PC-3 (cell line): ENCODE results near the gene AFG3L2. TPM values are rescaled to one million over a fixed set of nuclear protein-coding genes. Genes with fewer than 3 reads are reported as not detected.

Experiments used
- ATAC-seq: fragments of 200-7000 bp; cut with Tn5 transposase; 2 replicates; pipeline ENCODE4 v1.9.1; 2020; ENCODE audit warnings: mild to moderate bottlenecking, moderate library complexity
- BruUV-seq: library from RNA; stranded (reverse); fragments of 400-500 nt; replicated peaks from 2 replicates; lab custom pipeline; 2021; lab: Mats Ljungman, UMichigan
- CTCF ChIA-PET: fragments of 300-600 bp; sonication (Branson Sonifier 250); formaldehyde crosslinking; loops from one replicate; lab custom pipeline; 2022; ENCODE audit warnings: antibody characterized with exemption; lab: Charles Lee
- POLR2A ChIA-PET: fragments of 300-600 bp; sonication (Branson Sonifier 250); formaldehyde crosslinking; loops from one replicate; lab custom pipeline; 2022; ENCODE audit warnings: antibody characterized with exemption; ENCODE audit not compliant: unreplicated experiment; lab: Charles Lee
- DNase-seq: peaks from one replicate; pipeline ENCODE4 v3.0.0-alpha.2; 2015
- H2AFZ ChIP-seq: fragments of 300-600 bp; sonication (generic); 2 replicates; pipeline ENCODE4 v1.6.0; 2016; ENCODE audit warnings: antibody characterized with exemption, low read length
- H3F3A ChIP-seq: fragments of 300-600 bp; sonication (generic); one replicate; pipeline ENCODE4 v1.6.0; 2017; ENCODE audit warnings: antibody characterized with exemption, low read length, control low read depth, mild to moderate bottlenecking; ENCODE audit not compliant: unreplicated experiment
- H3K27ac ChIP-seq: fragments of 300-600 bp; sonication (generic); 2 replicates; pipeline ENCODE4 v1.5.1; 2016; ENCODE audit warnings: mild to moderate bottlenecking, low read length
- H3K27me3 ChIP-seq: fragments of 300-600 bp; sonication (generic); 2 replicates; pipeline ENCODE4 v1.6.1; 2016; ENCODE audit warnings: low read length, mixed read lengths
- H3K36me3 ChIP-seq: fragments of 300-600 bp; sonication (generic); 2 replicates; pipeline ENCODE4 v1.6.1; 2016; ENCODE audit warnings: low read depth, mixed run types, low read length, mixed read lengths
- H3K4me1 ChIP-seq: fragments of 300-600 bp; sonication (generic); 2 replicates; pipeline ENCODE4 v1.5.1; 2016; ENCODE audit warnings: low read length; ENCODE audit not compliant: insufficient read depth
- H3K4me2 ChIP-seq: fragments of 300-600 bp; sonication (generic); 2 replicates; pipeline ENCODE4 v1.6.0; 2016; ENCODE audit warnings: low read length
- H3K4me3 ChIP-seq: fragments of 300-600 bp; sonication (generic); 2 replicates; pipeline ENCODE4 v1.5.1; 2016; ENCODE audit warnings: mild to moderate bottlenecking, low read length, mixed read lengths
- H3K79me2 ChIP-seq: fragments of 300-600 bp; sonication (generic); 2 replicates; pipeline ENCODE4 v1.6.1; 2017; ENCODE audit warnings: low read length, mixed read lengths
- H3K9ac ChIP-seq: fragments of 300-600 bp; sonication (generic); 2 replicates; pipeline ENCODE4 v1.6.0; 2016; ENCODE audit warnings: mild to moderate bottlenecking, low read length
- H3K9me2 ChIP-seq: fragments of 300-600 bp; sonication (generic); replicated peaks from 2 replicates; pipeline ENCODE4 v1.6.1; 2016; ENCODE audit warnings: mixed run types, low read length, mixed read lengths
- H3K9me3 ChIP-seq: fragments of 300-600 bp; sonication (generic); 2 replicates; pipeline ENCODE4 v1.6.1; 2016; ENCODE audit warnings: low read length, mixed read lengths
- H4K20me1 ChIP-seq: fragments of 300-600 bp; sonication (generic); 2 replicates; pipeline ENCODE4 v1.6.1; 2016; ENCODE audit warnings: low read length, mixed read lengths
- CTCF ChIP-seq: fragments of 300-600 bp; sonication (generic); conservative IDR thresholded peaks from 2 replicates; pipeline ENCODE4 v1.5.1; 2017; ENCODE audit warnings: antibody characterized with exemption, low read depth, mild to moderate bottlenecking, low read length
- EZH2 ChIP-seq: fragments of 300-600 bp; sonication (generic); IDR thresholded peaks from one replicate; pipeline ENCODE4 v1.6.1; 2017; ENCODE audit warnings: antibody characterized with exemption, mild to moderate bottlenecking, low read length; ENCODE audit not compliant: unreplicated experiment
- EZH2phosphoT487 ChIP-seq: fragments of 300-600 bp; sonication (generic); IDR thresholded peaks from 2 replicates; pipeline ENCODE4 v1.6.1; 2018; ENCODE audit warnings: mild to moderate bottlenecking, antibody characterized with exemption, low read length, borderline replicate concordance
- intact Hi-C: fragments of 100-400 bp; cut with micrococcal nuclease; formaldehyde crosslinking; loops from 2 replicates; pipeline ENCODE4 v1.9.0; 2023
- total RNA-seq: library from RNA; depleted of rRNA; stranded (reverse); fragments of >200 nt; gene quantifications from 2 replicates; pipeline ENCODE4 v1.2.3, GENCODE V29; 2014

The AFG3L2 gene
- total RNA-seq, 1 experiment from 2014 or later = 79.3 TPM

GRCh38 chr18:12346240-12346565, 30.8 kb downstream of the AFG3L2 start:
- Histone ChIP-seq H3K4me2 (peak overlapping the region; percentile 36), H3K79me2 (no peaks in the 10 kb centered on the region), H3K4me3 (no peak overlapping the region), H4K20me1 (no peaks in the 10 kb centered on the region; the same call in 1 of the 2 replicates), H2AFZ (no peak overlapping the region), H3K9me2 (no peaks in the 10 kb centered on the region), H3K27me3 (no peaks in the 10 kb centered on the region), H3K4me1 (peaks cover 16% of the 10 kb centered on the region), H3F3A (no peaks in the 10 kb centered on the region), H3K9me3 (no peaks in the 10 kb centered on the region), H3K9ac (no peak overlapping the region), H3K27ac (peak overlapping the region; percentile 25), H3K36me3 (peaks cover 49% of the 10 kb centered on the region)
- ChIA-PET CTCF (interaction anchor here (1.1 kb wide), 1 partner anchor 18 kb away, joined by 10 read pairs; no protein-coding TSS in a partner anchor), POLR2A (no interaction called here)
- BruUV-seq = no TSS peak
- intact Hi-C loops = no loop called here
- ATAC-seq (no peak; the same call in 1 of the 2 replicates), DNase-seq (no peak)
- no peak for TF ChIP-seq CTCF
- no peak for TF ChIP-seq EZH2phosphoT487
- no peak for TF ChIP-seq EZH2

GRCh38 chr18:12345491-12346239, 31.4 kb downstream of the AFG3L2 start:
- no TSS peak for BruUV-seq
- Histone ChIP-seq H4K20me1 (no peaks in the 10 kb centered on the region; the same call in 1 of the 2 replicates), H3K79me2 (no peaks in the 10 kb centered on the region), H3F3A (no peaks in the 10 kb centered on the region), H3K27me3 (no peaks in the 10 kb centered on the region), H3K9me3 (no peaks in the 10 kb centered on the region), H3K36me3 (peaks cover 43% of the 10 kb centered on the region), H3K27ac (peak overlapping the region; percentile 25), H3K9me2 (no peaks in the 10 kb centered on the region), H3K4me1 (peaks cover 16% of the 10 kb centered on the region), H2AFZ (no peak overlapping the region), H3K4me2 (peak overlapping the region; percentile 36), H3K9ac (no peak overlapping the region), H3K4me3 (no peak overlapping the region)
- DNase-seq = peak; percentile 73
- intact Hi-C loops = no loop called here
- CTCF ChIA-PET = no interaction called here
- ATAC-seq = peak; percentile 90
- POLR2A ChIA-PET = no interaction called here
- TF ChIP-seq EZH2phosphoT487 (no peak), EZH2 (no peak), CTCF (no peak)

- H3K36me3 ChIP-seq = peaks cover 36% of the 10 kb centered on the region
- no peak overlapping the region for H3K4me3 ChIP-seq
- H4K20me1 ChIP-seq = peaks cover under 1% of the 10 kb centered on the region; the same call in 1 of the 2 replicates
- peaks cover 18% of the 10 kb centered on the region for H3K4me1 ChIP-seq
- H3K27ac ChIP-seq = no peak overlapping the region
- no peak for TF ChIP-seq EZH2phosphoT487
- TF ChIP-seq EZH2 = no peak
- no peak for TF ChIP-seq CTCF
- no peak overlapping the region for H2AFZ ChIP-seq
- ChIA-PET POLR2A (no interaction called here), CTCF (no interaction called here)
- no TSS peak for BruUV-seq
- no peaks in the 10 kb centered on the region for H3K9me2 ChIP-seq
- DNase-seq (no peak), ATAC-seq (no peak)
- H3K79me2 ChIP-seq = no peaks in the 10 kb centered on the region
- H3K27me3 ChIP-seq = no peaks in the 10 kb centered on the region
- H3K9ac ChIP-seq = no peak overlapping the region
- no peak overlapping the region for H3K4me2 ChIP-seq
- intact Hi-C loops = no loop called here
- H3F3A ChIP-seq = no peaks in the 10 kb centered on the region
- H3K9me3 ChIP-seq = no peaks in the 10 kb centered on the region
Measured at GRCh38 chr18:12342661-12343060, 34.4 kb downstream of the AFG3L2 start.
